SK-N-MC (cell line): ENCODE measurements around the gene TXNDC17.

ENCODE experiments used
- EZH2 ChIP-seq: fragments of 200-600 bp; sonication (generic); IDR thresholded peaks from one replicate; pipeline ENCODE4 v1.6.1; 2017; ENCODE audit warnings: antibody characterized with exemption
- POLR2AphosphoS5 ChIP-seq: IDR thresholded peaks from 2 replicates; pipeline ENCODE4 v1.6.1; 2012; ENCODE audit warnings: mild to moderate bottlenecking, low read depth, low read length, borderline replicate concordance

DNA sequence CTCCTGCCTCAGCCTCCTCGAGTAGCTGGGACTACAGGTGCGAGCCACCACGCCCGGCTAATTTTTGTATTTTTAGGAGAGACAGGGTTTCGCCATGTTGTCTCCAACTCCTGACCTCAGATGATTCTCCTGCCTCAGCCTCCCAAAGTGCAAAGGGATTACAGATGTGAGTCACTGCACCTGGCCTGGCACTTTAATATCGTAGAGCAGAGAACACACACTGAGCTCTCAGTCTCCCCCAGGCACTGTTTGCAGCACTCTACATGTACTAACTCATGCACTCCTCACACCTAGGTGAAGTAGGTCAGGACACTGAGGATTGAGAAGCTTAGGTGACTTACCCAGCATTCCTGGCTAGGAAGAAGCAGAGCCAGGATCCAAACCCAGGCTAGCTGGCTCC lies 25.7 kb downstream of the TXNDC17 start:
- TF ChIP-seq POLR2AphosphoS5: no peak
- TF ChIP-seq EZH2: no peak
